Endothelial cell of umbilical vein (primary cell): ENCODE data around the gene ATP10B. TPM values are rescaled to one million over a fixed set of nuclear protein-coding genes. Genes with fewer than 3 reads are reported as not detected.

Source experiments
- BruUV-seq: library from RNA; stranded (reverse); fragments of 400-500 nt; replicated peaks from 2 replicates; lab custom pipeline; 2021; lab: Mats Ljungman, UMichigan
- CTCF ChIA-PET: fragments of 300-600, 350-600 bp; sonication (Branson Sonifier 250); formaldehyde crosslinking; loops from one replicate; lab custom pipeline; 2021; ENCODE audit warnings: antibody characterized with exemption, inconsistent platforms; lab: Charles Lee
- POLR2A ChIA-PET: fragments of 300-600, 350-600 bp; sonication (Branson Sonifier 250); formaldehyde crosslinking; loops from one replicate; lab custom pipeline; 2021; ENCODE audit warnings: antibody characterized with exemption, inconsistent platforms; lab: Charles Lee
- DNase-seq: peaks from one replicate; pipeline ENCODE4 v3.0.0-alpha.2; 2011; ENCODE audit warnings: low read depth, low spot score
- FAIRE-seq: peaks from 2 replicates; lab custom pipeline; 2011; peaks lifted over from hg19 to GRCh38; lab: Jason Lieb, UNC
- H2AFZ ChIP-seq: 2 replicates; pipeline ENCODE4 v1.6.0; 2012; ENCODE audit warnings: low read depth, low read length, control low read depth, inconsistent platforms
- H3K27ac ChIP-seq: 2 replicates; pipeline ENCODE4 v1.5.1; 2011; ENCODE audit warnings: low read depth, mild to moderate bottlenecking, control low read depth, low read length, moderate library complexity; ENCODE audit not compliant: insufficient read depth
- H3K27me3 ChIP-seq, 2 experiments: 2 replicates each; pipeline versions ENCODE4 v1.6.0 to v1.6.1; 2011; ENCODE audit warnings: low read length in 2 of 2, mixed read lengths in 1 of 2; ENCODE audit not compliant: control insufficient read depth in 2 of 2, insufficient read depth in 2 of 2
- H3K36me3 ChIP-seq, 2 experiments: 2 replicates in 1 of 2; 3 replicates in 1 of 2; pipeline ENCODE4 v1.5.1; 2011; ENCODE audit warnings: low read length in 2 of 2, mild to moderate bottlenecking in 1 of 2, moderate library complexity in 1 of 2; ENCODE audit not compliant: control insufficient read depth in 2 of 2, insufficient read depth in 2 of 2; ENCODE audit errors: extremely low read depth in 1 of 2
- H3K4me1 ChIP-seq: 3 replicates; pipeline ENCODE4 v1.5.1; 2011; ENCODE audit warnings: mild to moderate bottlenecking, low read length; ENCODE audit not compliant: control insufficient read depth, insufficient read depth; ENCODE audit errors: extremely low read depth
- H3K4me2 ChIP-seq: 2 replicates; pipeline ENCODE4 v1.6.1; 2011; ENCODE audit warnings: low read length, control low read depth, mixed read lengths; ENCODE audit not compliant: insufficient read depth
- H3K4me3 ChIP-seq, 3 experiments: fragments of 200-600 bp in 1 of 3; sonication (generic), shearing (Covaris generic) in 1 of 3; replicated peaks in 1 of 3; 2 replicates each; pipeline ENCODE4 v1.5.1; 2011 to 2016; ENCODE audit warnings: control low read depth in 3 of 3, low read length in 3 of 3, mild to moderate bottlenecking in 2 of 3, inconsistent platforms in 1 of 3, low read depth in 1 of 3, moderate library complexity in 1 of 3; ENCODE audit not compliant: insufficient read depth in 1 of 3
- H3K79me2 ChIP-seq: 2 replicates; pipeline ENCODE4 v1.6.0; 2012; ENCODE audit warnings: low read length, inconsistent platforms; ENCODE audit not compliant: control insufficient read depth, insufficient read depth
- H3K9ac ChIP-seq: replicated peaks from 2 replicates; pipeline ENCODE3; 2011; ENCODE audit warnings: low read length, control low read depth; ENCODE audit not compliant: insufficient read depth; ENCODE audit errors: extremely low read depth
- H3K9me1 ChIP-seq: replicated peaks from 3 replicates; pipeline ENCODE4 v1.6.0; 2011; ENCODE audit warnings: mild to moderate bottlenecking, low read length; ENCODE audit not compliant: control insufficient read depth, insufficient read depth; ENCODE audit errors: extremely low read depth
- H3K9me3 ChIP-seq: replicated peaks from 2 replicates; pipeline ENCODE4 v1.5.1; 2012; ENCODE audit warnings: low read length, inconsistent platforms; ENCODE audit not compliant: control insufficient read depth, insufficient read depth
- H4K20me1 ChIP-seq: replicated peaks from 2 replicates; pipeline ENCODE3; 2011; ENCODE audit warnings: mild to moderate bottlenecking, low read length; ENCODE audit not compliant: control insufficient read depth, insufficient read depth; ENCODE audit errors: extremely low read depth
- EZH2 ChIP-seq: IDR thresholded peaks from 2 replicates; pipeline ENCODE4 v1.6.1; 2012; ENCODE audit warnings: borderline replicate concordance, low read depth, mild to moderate bottlenecking, moderate library complexity, low read length, inconsistent platforms; ENCODE audit not compliant: severe bottlenecking
- FOS ChIP-seq: IDR thresholded peaks from 2 replicates; pipeline ENCODE4 v1.6.1; 2011; ENCODE audit warnings: mild to moderate bottlenecking, low read length, moderate library complexity, borderline replicate concordance; ENCODE audit not compliant: insufficient read depth
- GATA2 ChIP-seq: IDR thresholded peaks from 2 replicates; pipeline ENCODE4 v1.7.0; 2011; ENCODE audit warnings: low read depth, mild to moderate bottlenecking, moderate library complexity, mixed read lengths, low read length; ENCODE audit not compliant: insufficient read length, insufficient read depth
- JUN ChIP-seq: IDR thresholded peaks from 2 replicates; pipeline ENCODE4 v1.6.1; 2011; ENCODE audit warnings: borderline replicate concordance, low read depth; ENCODE audit not compliant: insufficient read length, insufficient read depth
- MYC ChIP-seq: IDR thresholded peaks from one replicate; pipeline ENCODE4 v1.6.1; 2011; ENCODE audit warnings: mild to moderate bottlenecking, low read depth, low read length
- POLR2A ChIP-seq: IDR thresholded peaks from 2 replicates; pipeline ENCODE4 v1.6.1; 2012; ENCODE audit warnings: low read depth, mild to moderate bottlenecking, control low read depth, low read length
- POLR2AphosphoS5 ChIP-seq: IDR thresholded peaks from 2 replicates; pipeline ENCODE4 v1.6.1; 2012; ENCODE audit warnings: low read depth, mild to moderate bottlenecking, control low read depth, low read length, moderate library complexity; ENCODE audit not compliant: insufficient read depth
- dilution Hi-C: fragments of 300-500 bp; cut with MboI; formaldehyde crosslinking; loops from one replicate; pipeline ENCODE4 v1.15.0; 2019; ENCODE audit warnings: low sequenced_read_pairs; ENCODE audit not compliant: extremely low pct_ligation_motif_present
- intact Hi-C: fragments of 100-400 bp; cut with micrococcal nuclease; formaldehyde crosslinking; loops from one replicate; pipeline ENCODE4 v1.10.0; 2022
- polyA plus RNA-seq, 4 experiments: library from polyadenylated mRNA; depleted of rRNA in 3 of 4; stranded (reverse) in 3 of 4; unstranded in 1 of 4; fragments of >200 nt; gene quantifications; 2 replicates each; pipeline versions ENCODE4 v1.2.1 to v1.2.3, GENCODE V29; 2011 to 2012; ENCODE audit warnings: missing spikeins in 1 of 4
- total RNA-seq: library from RNA; stranded (reverse); gene quantifications from 2 replicates; pipeline ENCODE4 v1.2.3, GENCODE V29; 2021
- TF ChIP-seq, protein P1 (sequence below), 2 donors: IDR thresholded peaks; 1 replicate in 1 of 2; 2 replicates in 1 of 2; pipeline ENCODE4 v1.5.1; 2011; ENCODE audit warnings: low read length in 2 of 2, mild to moderate bottlenecking in 2 of 2, moderate library complexity in 2 of 2, control low read depth in 1 of 2, inconsistent platforms in 1 of 2, low read depth in 1 of 2; ENCODE audit not compliant: insufficient read depth in 1 of 2; ENCODE audit errors: extremely low read depth in 1 of 2
- TF ChIP-seq, protein P2 (sequence below): IDR thresholded peaks from 2 replicates; pipeline ENCODE4 v1.6.1; 2011; ENCODE audit not compliant: insufficient read depth, insufficient read length

ATP10B gene
- total and polyA plus RNA-seq, 2 donors (not counting 3 experiments of a cell fraction or from before 2014, with no cell fraction given): not detected

DNA sequence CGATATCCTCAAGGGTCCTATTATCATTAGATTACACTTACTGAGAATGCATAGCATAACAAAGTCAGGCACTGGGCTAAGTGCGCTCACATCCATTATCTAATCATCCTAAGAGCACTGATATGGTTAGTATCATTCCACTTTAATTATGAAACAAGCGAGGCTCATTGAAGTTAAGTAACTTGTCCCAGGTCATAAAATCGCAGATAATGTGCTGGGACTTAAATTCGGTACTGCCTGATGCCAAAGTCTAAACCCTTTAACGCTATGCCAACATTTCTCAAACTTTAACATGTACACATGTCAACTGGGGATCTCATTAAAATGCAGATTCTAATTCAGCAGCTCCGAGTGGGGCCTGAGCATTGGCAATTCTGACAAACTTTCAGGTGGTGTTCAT lies 225.7 kb downstream of the ATP10B start:
- H3K27me3 ChIP-seq: no peaks in the 10 kb centered on the region
- no peak overlapping the region for H3K4me2 ChIP-seq
- H3K36me3 ChIP-seq: no peaks in the 10 kb centered on the region
- CTCF ChIA-PET: no interaction called here
- BruUV-seq: no TSS peak
- no peak for FAIRE-seq
- no peaks in the 10 kb centered on the region for H3K9me1 ChIP-seq
- DNase-seq: no peak
- dilution Hi-C loops: no loop called here
- no peaks in the 10 kb centered on the region for H4K20me1 ChIP-seq
- H3K4me3 ChIP-seq: no peak overlapping the region
- intact Hi-C loops: no loop called here
- TF ChIP-seq EZH2: no peak
- no peak for TF ChIP-seq FOS
- no peak for TF ChIP-seq JUN
- TF ChIP-seq MYC: no peak
- no peak for TF ChIP-seq GATA2
- no peak for TF ChIP-seq POLR2AphosphoS5
- TF ChIP-seq, protein P1, sequence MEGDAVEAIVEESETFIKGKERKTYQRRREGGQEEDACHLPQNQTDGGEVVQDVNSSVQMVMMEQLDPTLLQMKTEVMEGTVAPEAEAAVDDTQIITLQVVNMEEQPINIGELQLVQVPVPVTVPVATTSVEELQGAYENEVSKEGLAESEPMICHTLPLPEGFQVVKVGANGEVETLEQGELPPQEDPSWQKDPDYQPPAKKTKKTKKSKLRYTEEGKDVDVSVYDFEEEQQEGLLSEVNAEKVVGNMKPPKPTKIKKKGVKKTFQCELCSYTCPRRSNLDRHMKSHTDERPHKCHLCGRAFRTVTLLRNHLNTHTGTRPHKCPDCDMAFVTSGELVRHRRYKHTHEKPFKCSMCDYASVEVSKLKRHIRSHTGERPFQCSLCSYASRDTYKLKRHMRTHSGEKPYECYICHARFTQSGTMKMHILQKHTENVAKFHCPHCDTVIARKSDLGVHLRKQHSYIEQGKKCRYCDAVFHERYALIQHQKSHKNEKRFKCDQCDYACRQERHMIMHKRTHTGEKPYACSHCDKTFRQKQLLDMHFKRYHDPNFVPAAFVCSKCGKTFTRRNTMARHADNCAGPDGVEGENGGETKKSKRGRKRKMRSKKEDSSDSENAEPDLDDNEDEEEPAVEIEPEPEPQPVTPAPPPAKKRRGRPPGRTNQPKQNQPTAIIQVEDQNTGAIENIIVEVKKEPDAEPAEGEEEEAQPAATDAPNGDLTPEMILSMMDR (IDR thresholded peaks at IDR 0.05; ENCODE audit: extremely low read depth in 1 of 2, insufficient read depth in 1 of 2, low read depth in 1 of 2, low read length in 2 of 2): no peak
- TF ChIP-seq, protein P2, sequence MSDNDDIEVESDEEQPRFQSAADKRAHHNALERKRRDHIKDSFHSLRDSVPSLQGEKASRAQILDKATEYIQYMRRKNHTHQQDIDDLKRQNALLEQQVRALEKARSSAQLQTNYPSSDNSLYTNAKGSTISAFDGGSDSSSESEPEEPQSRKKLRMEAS: no peak
- no peak for TF ChIP-seq POLR2A
- H3K9me3 ChIP-seq: no peaks in the 10 kb centered on the region
- POLR2A ChIA-PET: no interaction called here
- H3K27ac ChIP-seq: no peak overlapping the region
- no peaks in the 10 kb centered on the region for H3K79me2 ChIP-seq
- H2AFZ ChIP-seq: no peak overlapping the region
- H3K9ac ChIP-seq: no peak overlapping the region
- no peaks in the 10 kb centered on the region for H3K4me1 ChIP-seq
